K562 (cell line): Measurements from ENCODE around the gene RNF213. TPM values are rescaled to one million over a fixed set of nuclear protein-coding genes. Genes with fewer than 3 reads are reported as not detected.

Source experiments
- CEBPB ChIP-seq: fragments of 450-650 bp; IDR thresholded peaks from 2 replicates; pipeline ENCODE4 v1.6.1; 2016; ENCODE audit warnings: missing genetic modification characterization, missing compliant biosample characterization
- DLX4 ChIP-seq: fragments of 250-450 bp; sonication (Bioruptor Pico); IDR thresholded peaks from 2 replicates; pipeline ENCODE4 v1.6.1; 2021; ENCODE audit warnings: mild to moderate bottlenecking
- ELF4 ChIP-seq: fragments of 450-650 bp; formaldehyde crosslinking; IDR thresholded peaks from 2 replicates; pipeline ENCODE4 v1.4.0; 2022; ENCODE audit warnings: missing genetic modification characterization
- ESRRB ChIP-seq: fragments of 250-450 bp; sonication (Bioruptor Pico); IDR thresholded peaks from 2 replicates; pipeline ENCODE4 v1.5.0; 2020; ENCODE audit warnings: mild to moderate bottlenecking, moderate library complexity, borderline replicate concordance
- GATAD2A ChIP-seq: fragments of 450-650 bp; IDR thresholded peaks from 2 replicates; pipeline ENCODE4 v1.6.1; 2017
- KLF1 ChIP-seq: fragments of 450-650 bp; IDR thresholded peaks from 2 replicates; pipeline ENCODE4 v1.6.1; 2016; ENCODE audit warnings: missing genetic modification characterization, missing compliant biosample characterization
- MTA1 ChIP-seq: fragments of 450-650 bp; IDR thresholded peaks from 2 replicates; pipeline ENCODE4 v1.6.1; 2017; ENCODE audit warnings: borderline replicate concordance
- MYC ChIP-seq, 2 experiments: fragments of 250-450 bp in 1 of 2; sonication (Bioruptor Pico) in 1 of 2; IDR thresholded peaks; 2 replicates each; pipeline versions ENCODE4 v1.5.1 to v1.6.1; 2012 to 2021; ENCODE audit warnings: low read depth in 2 of 2, borderline replicate concordance in 1 of 2, improper control_type of control experiment in 1 of 2, low read length in 1 of 2, mild to moderate bottlenecking in 1 of 2, moderate library complexity in 1 of 2
- OTX1 ChIP-seq: fragments of 450-650 bp; formaldehyde crosslinking; IDR thresholded peaks from 2 replicates; pipeline ENCODE4 v1.4.0; 2022; ENCODE audit warnings: mild to moderate bottlenecking
- SIRT6 ChIP-seq: IDR thresholded peaks from one replicate; pipeline ENCODE4 v1.6.1; 2012; ENCODE audit warnings: low read depth, mild to moderate bottlenecking, control low read depth, inconsistent platforms, low read length, moderate library complexity
- TARDBP ChIP-seq: fragments of 450-650 bp; IDR thresholded peaks from 2 replicates; pipeline ENCODE4 v1.6.1; 2016
- ZNF174 ChIP-seq: fragments of 250-450 bp; sonication (Bioruptor Pico); IDR thresholded peaks from 2 replicates; pipeline ENCODE4 v1.4.0; 2020; ENCODE audit warnings: mild to moderate bottlenecking
- ZNF384 ChIP-seq: IDR thresholded peaks from 2 replicates; pipeline ENCODE4 v1.6.1; 2012; ENCODE audit warnings: low read depth, low read length, improper control_type of control experiment
- ZNF76 ChIP-seq: fragments of 250-450 bp; sonication (Bioruptor Pico); IDR thresholded peaks from 2 replicates; pipeline ENCODE4 v1.4.0; 2020; ENCODE audit warnings: mild to moderate bottlenecking, moderate library complexity, borderline replicate concordance
- polyA plus RNA-seq, 8 experiments: library from polyadenylated mRNA; depleted of rRNA in 4 of 8; stranded (reverse) in 5 of 8; unstranded in 3 of 8; fragments of >200 nt; fragmentation: Nextera tagmentation in 2 of 8; fragmentation: Illumina TruSeq in 1 of 8; extraction: Ambion mirVana in 2 of 8; extraction: Trizol in 1 of 8; gene quantifications; 2 replicates each; pipeline versions ENCODE4 v1.2.1 to v1.2.3, GENCODE V29; 2011 to 2014; ENCODE audit warnings: inconsistent platforms in 1 of 8, missing spikeins in 1 of 8
- total RNA-seq, 7 experiments: library from RNA; depleted of rRNA in 6 of 7; stranded (reverse); fragments of >200 nt in 6 of 7; fragmentation: Illumina TruSeq in 2 of 7; extraction: Trizol in 2 of 7; gene quantifications; 2 replicates each; pipeline versions ENCODE4 v1.2.1 to v1.2.3, GENCODE V29; 2011 to 2021; ENCODE audit warnings: low replicate concordance in 1 of 7
- TF ChIP-seq, protein P1 (sequence below): fragments of 250-450 bp; sonication (Bioruptor Pico); IDR thresholded peaks from 2 replicates; pipeline ENCODE4 v1.5.1; 2021; ENCODE audit warnings: mild to moderate bottlenecking

RNF213 gene
- total and polyA plus RNA-seq, 9 of the 15 experiments (the other 6 are each of a cell fraction or from before 2014, with no cell fraction given) = 5.3 to 33.6 (median 17.9) TPM

DNA sequence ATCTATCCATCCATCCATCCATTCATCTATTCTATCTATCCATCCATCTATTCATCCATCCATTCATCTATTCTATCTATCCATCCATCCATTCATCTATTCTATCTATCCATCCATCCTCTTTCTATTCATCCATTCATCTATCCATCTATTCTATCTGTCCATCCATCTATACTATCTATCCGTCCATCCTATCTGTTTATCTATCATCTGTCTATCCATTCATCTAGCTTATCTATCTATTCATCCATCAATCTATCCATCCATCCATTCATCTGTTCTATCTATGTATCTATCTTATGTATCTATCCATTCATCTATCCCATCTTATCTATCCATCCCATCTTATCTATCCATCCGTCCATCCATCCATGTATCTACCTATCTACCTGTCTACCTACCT lies 8.8 kb downstream of the RNF213 start (continued):
- TF ChIP-seq TARDBP = no peak
- no peak for TF ChIP-seq SIRT6
- 0 out of 2 replicates have a peak, but pooled peaks have one; percentile 54 for TF ChIP-seq OTX1 (CRISPR knock-in tag)
- no peak for TF ChIP-seq KLF1 (tag)
- peak; percentile 82 for TF ChIP-seq MTA1
- TF ChIP-seq ZNF384 = no peak
- no peak for TF ChIP-seq ZNF174 (CRISPR knock-in tag)
- TF ChIP-seq DLX4 (CRISPR knock-in tag) = no peak
- TF ChIP-seq GATAD2A = no peak
- TF ChIP-seq ESRRB (CRISPR knock-in tag) = no peak
- TF ChIP-seq CEBPB (tag) = no peak
- 0 out of 2 replicates have a peak, but pooled peaks have one; percentile 28 for TF ChIP-seq ELF4 (CRISPR knock-in tag)
- TF ChIP-seq MYC (IDR thresholded peaks at IDR 0.05; ENCODE audit: low read depth, low read length) = no peak
- TF ChIP-seq MYC (CRISPR knock-in tag; IDR thresholded peaks at IDR 0.05; ENCODE audit: borderline replicate concordance, low read depth) = no peak
- no peak for TF ChIP-seq ZNF76
- TF ChIP-seq, protein P1, sequence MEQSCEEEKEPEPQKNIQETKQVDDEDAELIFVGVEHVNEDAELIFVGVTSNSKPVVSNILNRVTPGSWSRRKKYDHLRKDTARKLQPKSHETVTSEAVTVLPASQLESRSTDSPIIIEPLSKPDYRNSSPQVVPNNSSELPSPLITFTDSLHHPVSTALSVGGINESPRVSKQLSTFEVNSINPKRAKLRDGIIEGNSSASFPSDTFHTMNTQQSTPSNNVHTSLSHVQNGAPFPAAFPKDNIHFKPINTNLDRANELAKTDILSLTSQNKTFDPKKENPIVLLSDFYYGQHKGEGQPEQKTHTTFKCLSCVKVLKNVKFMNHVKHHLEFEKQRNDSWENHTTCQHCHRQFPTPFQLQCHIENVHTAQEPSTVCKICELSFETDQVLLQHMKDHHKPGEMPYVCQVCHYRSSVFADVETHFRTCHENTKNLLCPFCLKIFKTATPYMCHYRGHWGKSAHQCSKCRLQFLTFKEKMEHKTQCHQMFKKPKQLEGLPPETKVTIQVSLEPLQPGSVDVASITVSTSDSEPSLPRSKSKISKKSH (CRISPR knock-in tag) = no peak
